H9 (cell line): ENCODE data around the gene MTCH1. TPM values are rescaled to one million over a fixed set of nuclear protein-coding genes. Genes with fewer than 3 reads are reported as not detected.

ENCODE experiments used
- DNase-seq: peaks from one replicate; pipeline ENCODE4 v3.0.0-alpha.2; 2017
- H2AFZ ChIP-seq: one replicate; pipeline ENCODE4 v1.6.1; 2013; ENCODE audit warnings: mild to moderate bottlenecking, low read length, control low read depth, moderate library complexity
- H2AK5ac ChIP-seq: 2 replicates; pipeline ENCODE4 v1.6.1; 2013; ENCODE audit warnings: low read length, control low read depth, mixed read lengths; ENCODE audit not compliant: insufficient read length
- H2BK120ac ChIP-seq: one replicate; pipeline ENCODE4 v1.6.1; 2013; ENCODE audit warnings: low read depth, mild to moderate bottlenecking, low read length, control low read depth, inconsistent platforms; ENCODE audit not compliant: poor library complexity, severe bottlenecking
- H2BK12ac ChIP-seq: 2 replicates; pipeline ENCODE4 v1.6.1; 2013; ENCODE audit warnings: low read length, control low read depth, mixed read lengths, low read depth; ENCODE audit not compliant: insufficient read length
- H2BK15ac ChIP-seq: 2 replicates; pipeline ENCODE4 v1.6.1; 2013; ENCODE audit warnings: low read depth, low read length, control low read depth
- H2BK20ac ChIP-seq: one replicate; pipeline ENCODE4 v1.6.1; 2013; ENCODE audit warnings: low read depth, mild to moderate bottlenecking, low read length, control low read depth, inconsistent platforms; ENCODE audit not compliant: poor library complexity, severe bottlenecking
- H2BK5ac ChIP-seq: 2 replicates; pipeline ENCODE4 v1.6.1; 2013; ENCODE audit warnings: low read length, control low read depth, mixed read lengths; ENCODE audit not compliant: insufficient read length
- H3K14ac ChIP-seq: 2 replicates; pipeline ENCODE4 v1.6.1; 2013; ENCODE audit warnings: low read length, control low read depth; ENCODE audit not compliant: insufficient read depth
- H3K18ac ChIP-seq: 2 replicates; pipeline ENCODE4 v1.6.1; 2013; ENCODE audit warnings: low read depth, mild to moderate bottlenecking, mixed read lengths, low read length, control low read depth; ENCODE audit not compliant: insufficient read length
- H3K23ac ChIP-seq: 2 replicates; pipeline ENCODE4 v1.6.1; 2013; ENCODE audit warnings: low read length, control low read depth, mixed read lengths, low read depth; ENCODE audit not compliant: insufficient read length
- H3K23me2 ChIP-seq: 2 replicates; pipeline ENCODE4 v1.6.1; 2013; ENCODE audit warnings: low read depth, mild to moderate bottlenecking, mixed read lengths, low read length, control low read depth; ENCODE audit not compliant: insufficient read length, poor library complexity, severe bottlenecking
- H3K27ac ChIP-seq: 2 replicates; pipeline ENCODE4 v1.5.1; 2013; ENCODE audit warnings: low read length, control low read depth, mixed read lengths, low read depth; ENCODE audit not compliant: insufficient read length
- H3K27me3 ChIP-seq: 2 replicates; pipeline ENCODE4 v1.6.1; 2013; ENCODE audit warnings: low read length, control low read depth, inconsistent platforms; ENCODE audit not compliant: insufficient read depth
- H3K4ac ChIP-seq: 2 replicates; pipeline ENCODE4 v1.6.1; 2013; ENCODE audit warnings: low read depth, mild to moderate bottlenecking, control low read depth, inconsistent platforms, low read length, moderate library complexity
- H3K4me1 ChIP-seq: 2 replicates; pipeline ENCODE4 v1.6.1; 2013; ENCODE audit warnings: low read length, control low read depth, inconsistent platforms; ENCODE audit not compliant: insufficient read depth
- H3K4me2 ChIP-seq: 2 replicates; pipeline ENCODE4 v1.6.1; 2013; ENCODE audit warnings: low read length, control low read depth, mixed read lengths; ENCODE audit not compliant: insufficient read length, insufficient read depth
- H3K56ac ChIP-seq: 2 replicates; pipeline ENCODE4 v1.6.1; 2013; ENCODE audit warnings: low read depth, mild to moderate bottlenecking, mixed read lengths, low read length, control low read depth; ENCODE audit not compliant: insufficient read length
- H3K79me1 ChIP-seq: 2 replicates; pipeline ENCODE4 v1.6.1; 2013; ENCODE audit warnings: low read depth, mild to moderate bottlenecking, moderate library complexity, low read length, control low read depth, inconsistent platforms; ENCODE audit not compliant: insufficient read depth, poor library complexity, severe bottlenecking
- H3K79me2 ChIP-seq: 2 replicates; pipeline ENCODE4 v1.6.1; 2013; ENCODE audit warnings: low read length, control low read depth, inconsistent platforms; ENCODE audit not compliant: insufficient read depth
- H3K9ac ChIP-seq: 2 replicates; pipeline ENCODE4 v1.6.1; 2013; ENCODE audit warnings: low read length, control low read depth, mixed read lengths; ENCODE audit not compliant: insufficient read length; ENCODE audit errors: extremely low read depth
- H3K9me3 ChIP-seq: one replicate; pipeline ENCODE4 v1.6.1; 2013; ENCODE audit warnings: low read depth, low read length, inconsistent platforms; ENCODE audit not compliant: control insufficient read depth
- H3T11ph ChIP-seq: one replicate; pipeline ENCODE4 v1.6.1; 2013; ENCODE audit warnings: mild to moderate bottlenecking, low read length, control low read depth, inconsistent platforms
- H4K20me1 ChIP-seq: one replicate; pipeline ENCODE4 v1.6.1; 2013; ENCODE audit not compliant: control insufficient read depth, insufficient read length, insufficient read depth
- H4K5ac ChIP-seq: 2 replicates; pipeline ENCODE4 v1.6.1; 2013; ENCODE audit warnings: low read depth, mild to moderate bottlenecking, mixed read lengths, low read length, control low read depth; ENCODE audit not compliant: insufficient read length
- H4K8ac ChIP-seq: replicated peaks from 2 replicates; pipeline ENCODE4 v1.6.1; 2013; ENCODE audit warnings: low read length, control low read depth, mixed read lengths, low read depth; ENCODE audit not compliant: insufficient read length
- H4K91ac ChIP-seq: 2 replicates; pipeline ENCODE4 v1.6.1; 2013; ENCODE audit warnings: low read depth, mild to moderate bottlenecking, moderate library complexity, mixed read lengths, low read length, control low read depth; ENCODE audit not compliant: insufficient read length
- H3K27ac Mint-ChIP-seq, 3 experiments: 2 replicates in 2 of 3; 3 replicates in 1 of 3; pipeline ENCODE4 v1.8.0; 2020 to 2021; ENCODE audit warnings: mixed read lengths in 3 of 3, mild to moderate bottlenecking in 1 of 3, moderate library complexity in 1 of 3
- H3K27me3 Mint-ChIP-seq: 2 replicates; pipeline ENCODE4 v1.8.0; 2021; ENCODE audit warnings: low read depth, mild to moderate bottlenecking, moderate library complexity, mixed read lengths
- H3K36me3 Mint-ChIP-seq, 3 experiments: 2 replicates in 2 of 3; 3 replicates in 1 of 3; pipeline ENCODE4 v1.8.0; 2020 to 2021; ENCODE audit warnings: low read depth in 3 of 3, mixed read lengths in 3 of 3; ENCODE audit not compliant: insufficient read depth in 1 of 3
- H3K4me1 Mint-ChIP-seq, 2 experiments: 2 replicates each; pipeline ENCODE4 v1.8.0; 2020; ENCODE audit warnings: mixed read lengths in 2 of 2
- H3K4me3 Mint-ChIP-seq, 2 experiments: 2 replicates in 1 of 2; 3 replicates in 1 of 2; pipeline ENCODE4 v1.8.0; 2020 to 2021; ENCODE audit warnings: mild to moderate bottlenecking in 2 of 2, mixed read lengths in 2 of 2, moderate library complexity in 1 of 2
- H3K9me3 Mint-ChIP-seq, 2 experiments: 2 replicates in 1 of 2; 3 replicates in 1 of 2; pipeline ENCODE4 v1.8.0; 2020; ENCODE audit warnings: mild to moderate bottlenecking in 2 of 2, mixed read lengths in 2 of 2, moderate library complexity in 1 of 2
- CTCF ChIP-seq: fragments of 200-600 bp; sonication (generic); conservative IDR thresholded peaks from 3 replicates; pipeline ENCODE4 v1.8.0; 2021; ENCODE audit warnings: antibody characterized with exemption, mild to moderate bottlenecking
- WGBS: extraction: QIAGEN DNeasy Blood & Tissue Kit; methylation state at CpG from one replicate; pipeline ENCODE4 v1.1.7; 2013; ENCODE audit warnings: missing lambda C conversion rate, low lambda C conversion rate, mixed read lengths; ENCODE audit not compliant: insufficient read length; ENCODE audit errors: extremely low coverage; 5-methylcytosine and 5-hydroxymethylcytosine counted together
- total RNA-seq: library from RNA; stranded (reverse); gene quantifications from 2 replicates; pipeline ENCODE4 v1.2.1, GENCODE V29; 2021

MTCH1 gene
- total RNA-seq, 1 experiment from 2014 or later = 200 TPM

DNA sequence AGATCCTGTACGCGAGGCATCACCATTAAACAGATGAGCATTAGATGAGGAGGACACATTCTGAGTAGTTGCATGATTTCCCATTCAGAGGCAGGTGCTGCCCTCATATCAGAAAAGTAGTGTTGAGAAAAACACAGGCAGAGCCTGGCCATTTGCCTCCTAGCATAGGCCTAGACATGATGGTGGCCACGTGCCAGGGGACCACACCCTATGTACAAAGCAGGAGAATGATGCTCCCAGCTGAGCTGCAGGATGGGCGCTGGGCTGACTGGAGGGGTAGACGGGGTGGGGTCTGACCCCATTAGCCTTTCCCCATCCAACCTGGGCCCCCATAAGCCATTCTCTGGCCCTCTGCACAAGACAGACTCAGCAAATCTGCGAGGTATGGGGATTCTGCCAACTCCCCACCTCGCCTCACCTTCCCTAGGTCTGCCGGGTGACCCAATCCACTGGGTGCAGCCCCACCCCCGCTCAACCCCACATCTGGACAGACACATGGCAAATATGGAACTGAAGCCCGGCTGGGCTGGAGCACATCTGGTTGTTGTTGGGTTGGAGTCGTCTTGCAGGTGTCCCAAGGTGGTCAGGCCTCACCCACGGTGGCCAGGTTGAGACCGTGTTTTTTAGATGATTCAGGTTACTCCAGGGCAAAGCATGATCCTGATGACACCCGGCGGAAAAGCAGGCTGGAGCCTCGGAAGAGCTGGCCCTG, 17.6 kb downstream of the MTCH1 start:
- no peak overlapping the region for H3T11ph ChIP-seq
- no peak overlapping the region; a peak in 1 of 7 replicates for H3K27ac Mint-ChIP-seq

More for the DNA sequence above, 17.6 kb downstream of the MTCH1 start:
- H3K79me1 ChIP-seq = no peaks in the 10 kb centered on the region
- no peak overlapping the region for H3K56ac ChIP-seq
- H4K91ac ChIP-seq = no peak overlapping the region
- Mint-ChIP-seq H3K27me3 (no peaks in the 10 kb centered on the region), H3K36me3 (peaks cover 28 to 67% (median 57%) of the 10 kb centered on the region in 3 experiments), H3K4me3 (no peak overlapping the region), H3K9me3 (no peaks in the 10 kb centered on the region), H3K4me1 (peaks cover 2 to 4% of the 10 kb centered on the region in 2 experiments)
- H2BK12ac ChIP-seq = no peak overlapping the region
- DNase-seq = no peak
- H2AK5ac ChIP-seq = no peak overlapping the region
- no peak overlapping the region for H4K8ac ChIP-seq
- no peak overlapping the region for H2BK20ac ChIP-seq
- no peaks in the 10 kb centered on the region for H3K79me2 ChIP-seq
- H4K20me1 ChIP-seq = no peaks in the 10 kb centered on the region
- no peak overlapping the region for H2BK15ac ChIP-seq
- H3K4me2 ChIP-seq = no peak overlapping the region
- H3K9me3 ChIP-seq = no peaks in the 10 kb centered on the region
- H3K27me3 ChIP-seq = no peaks in the 10 kb centered on the region
- no peak overlapping the region for H2AFZ ChIP-seq
- TF ChIP-seq CTCF = no peak
- no peak overlapping the region for H3K4ac ChIP-seq
- no peaks in the 10 kb centered on the region for H3K23me2 ChIP-seq
- H2BK5ac ChIP-seq = no peak overlapping the region
- no CpG with 5 or more reads among the region's 16 CpGs for WGBS
- no peak overlapping the region for H2BK120ac ChIP-seq
- no peak overlapping the region for H3K23ac ChIP-seq
- no peaks in the 10 kb centered on the region for H3K4me1 ChIP-seq
- no peak overlapping the region for H4K5ac ChIP-seq
- no peak overlapping the region for H3K14ac ChIP-seq
- H3K18ac ChIP-seq = no peak overlapping the region
- no peak overlapping the region for H3K9ac ChIP-seq
- no peak overlapping the region for H3K27ac ChIP-seq
